GM23338 (cell line): Measurements from ENCODE around the gene RAB3GAP2. TPM values are rescaled to one million over a fixed set of nuclear protein-coding genes. Genes with fewer than 3 reads are reported as not detected.

ENCODE experiments used
- ATAC-seq: fragments of 200-7000 bp; cut with Tn5 transposase; 3 replicates; pipeline ENCODE4 v1.9.1; 2020
- DNase-seq: peaks from one replicate; pipeline ENCODE4 v3.0.0-alpha.2; 2015; ENCODE audit warnings: low spot score
- H2AFZ ChIP-seq: fragments of 200-600 bp; sonication (generic); 2 replicates; pipeline ENCODE4 v1.8.0; 2016; ENCODE audit warnings: antibody characterized with exemption, mild to moderate bottlenecking, moderate library complexity
- H3F3A ChIP-seq: fragments of 200-600 bp; sonication (generic); replicated peaks from 2 replicates; pipeline ENCODE4 v1.8.0; 2017; ENCODE audit warnings: antibody characterized with exemption, mixed run types, low read depth
- H3K27ac ChIP-seq: fragments of 200-600 bp; sonication (generic); 2 replicates; pipeline ENCODE4 v1.6.1; 2016; ENCODE audit warnings: low read depth
- H3K27me3 ChIP-seq: fragments of 200-600 bp; sonication (generic); 2 replicates; pipeline ENCODE4 v1.8.0; 2016; ENCODE audit warnings: mild to moderate bottlenecking, mixed run types, moderate library complexity; ENCODE audit not compliant: insufficient read depth
- H3K36me3 ChIP-seq: fragments of 200-600 bp; sonication (generic); 2 replicates; pipeline ENCODE4 v1.8.0; 2016; ENCODE audit warnings: mild to moderate bottlenecking; ENCODE audit not compliant: insufficient read depth
- H3K4me1 ChIP-seq: fragments of 200-600 bp; sonication (generic); 2 replicates; pipeline ENCODE4 v1.8.0; 2016; ENCODE audit warnings: mild to moderate bottlenecking, moderate library complexity; ENCODE audit not compliant: insufficient read depth
- H3K4me2 ChIP-seq: fragments of 200-600 bp; sonication (generic); 2 replicates; pipeline ENCODE4 v1.7.1; 2017; ENCODE audit warnings: mixed run types
- H3K4me3 ChIP-seq: fragments of 200-600 bp; sonication (generic); 2 replicates; pipeline ENCODE4 v1.6.1; 2016; ENCODE audit warnings: mixed run types
- H3K79me2 ChIP-seq: fragments of 200-600 bp; sonication (generic); replicated peaks from 2 replicates; pipeline ENCODE4 v1.8.0; 2017; ENCODE audit warnings: mild to moderate bottlenecking; ENCODE audit not compliant: insufficient read depth
- H3K9me2 ChIP-seq: fragments of 200-600 bp; sonication (generic); 2 replicates; pipeline ENCODE4 v1.8.0; 2017; ENCODE audit not compliant: insufficient read depth
- H4K20me1 ChIP-seq: fragments of 200-600 bp; sonication (generic); replicated peaks from 2 replicates; pipeline ENCODE4 v1.8.0; 2017; ENCODE audit warnings: mild to moderate bottlenecking; ENCODE audit not compliant: insufficient read depth
- H3K27ac Mint-ChIP-seq: 2 replicates; pipeline ENCODE4 v1.8.0; 2020; ENCODE audit warnings: inconsistent platforms, mild to moderate bottlenecking, moderate library complexity, mixed read lengths
- H3K27me3 Mint-ChIP-seq: 3 replicates; pipeline ENCODE4 v1.8.0; 2022; ENCODE audit warnings: low read depth, mild to moderate bottlenecking, moderate library complexity, mixed read lengths, inconsistent platforms; ENCODE audit not compliant: insufficient read depth, poor library complexity
- H3K36me3 Mint-ChIP-seq: 3 replicates; pipeline ENCODE4 v1.8.0; 2021; ENCODE audit warnings: low read depth, mild to moderate bottlenecking, inconsistent platforms, moderate library complexity, mixed read lengths
- H3K4me1 Mint-ChIP-seq: 3 replicates; pipeline ENCODE4 v1.8.0; 2020; ENCODE audit warnings: mild to moderate bottlenecking, inconsistent platforms, mixed read lengths
- H3K4me3 Mint-ChIP-seq: 3 replicates; pipeline ENCODE4 v1.8.0; 2021; ENCODE audit warnings: moderate library complexity, mild to moderate bottlenecking, inconsistent platforms, mixed read lengths
- H3K9me3 Mint-ChIP-seq: 3 replicates; pipeline ENCODE4 v1.8.0; 2020; ENCODE audit warnings: moderate library complexity, mild to moderate bottlenecking, inconsistent platforms, mixed read lengths
- CREB1 ChIP-seq: fragments of 250-450 bp; sonication (Bioruptor Pico); IDR thresholded peaks from 2 replicates; pipeline ENCODE4 v1.5.0; 2020; ENCODE audit warnings: low read depth, mild to moderate bottlenecking, moderate library complexity
- EZH2 ChIP-seq: fragments of 200-600 bp; sonication (generic); IDR thresholded peaks from one replicate; pipeline ENCODE4 v1.8.0; 2017; ENCODE audit warnings: antibody characterized with exemption, mild to moderate bottlenecking, low read depth; ENCODE audit not compliant: unreplicated experiment
- EZH2phosphoT487 ChIP-seq: fragments of 200-600 bp; sonication (generic); IDR thresholded peaks from one replicate; pipeline ENCODE4 v1.8.1; 2018; ENCODE audit warnings: antibody characterized with exemption; ENCODE audit not compliant: unreplicated experiment
- JUNB ChIP-seq: IDR thresholded peaks from one replicate; pipeline ENCODE4 v1.6.1; 2016; ENCODE audit warnings: antibody characterized with exemption; ENCODE audit not compliant: unreplicated experiment
- POLR2AphosphoS5 ChIP-seq: IDR thresholded peaks from 2 replicates; pipeline ENCODE4 v1.6.1; 2016; ENCODE audit warnings: antibody characterized with exemption, low read depth
- REST ChIP-seq: IDR thresholded peaks from one replicate; pipeline ENCODE4 v1.6.1; 2018; ENCODE audit warnings: antibody characterized with exemption; ENCODE audit not compliant: unreplicated experiment
- ZNF114 ChIP-seq: fragments of 250-450 bp; sonication (Bioruptor Pico); IDR thresholded peaks from 2 replicates; pipeline ENCODE4 v1.5.0; 2020; ENCODE audit warnings: mild to moderate bottlenecking, moderate library complexity
- ZNF462 ChIP-seq: fragments of 250-450 bp; sonication (Bioruptor Pico); IDR thresholded peaks from 2 replicates; pipeline ENCODE4 v1.5.0; 2020; ENCODE audit warnings: mild to moderate bottlenecking, moderate library complexity
- polyA plus RNA-seq: library from polyadenylated mRNA; unstranded; fragments of >200 nt; fragmentation: Nextera tagmentation; extraction: Ambion mirVana; gene quantifications from 2 replicates; pipeline ENCODE4 v1.2.1, GENCODE V29; 2016
- total RNA-seq: library from RNA; depleted of rRNA; stranded (reverse); fragments of >200 nt; shearing (Covaris generic); gene quantifications from 2 replicates; pipeline ENCODE4 v1.2.3, GENCODE V29; 2014
- TF ChIP-seq, protein P1 (sequence below), 2 experiments: fragments of 200-600 bp in 1 of 2; sonication (generic) in 1 of 2; conservative IDR thresholded peaks; 2 replicates each; pipeline versions ENCODE4 v1.5.1 to v1.6.1; 2016 to 2017; ENCODE audit warnings: antibody characterized with exemption in 2 of 2, low read depth in 2 of 2, mild to moderate bottlenecking in 2 of 2, moderate library complexity in 1 of 2

The RAB3GAP2 gene
- total and polyA plus RNA-seq, 2 experiments from 2014 or later, result 19.4 to 44.6 TPM

- no peak overlapping the region for H3K27ac Mint-ChIP-seq
- no peaks in the 10 kb centered on the region for H3K27me3 ChIP-seq
- ATAC-seq, result no peak
Measured at GRCh38 chr1:220182656-220183055, 89.6 kb downstream of the RAB3GAP2 start.

More at GRCh38 chr1:220182656-220183055, 89.6 kb downstream of the RAB3GAP2 start:
- Histone ChIP-seq H3K4me1 (no peaks in the 10 kb centered on the region), H3K9me2 (no peaks in the 10 kb centered on the region), H4K20me1 (no peaks in the 10 kb centered on the region), H3K79me2 (no peaks in the 10 kb centered on the region; the same call in 1 of the 2 replicates), H3F3A (no peaks in the 10 kb centered on the region), H3K27ac (no peak overlapping the region), H2AFZ (no peak overlapping the region), H3K4me2 (no peak overlapping the region), H3K36me3 (peaks cover 6% of the 10 kb centered on the region; the same call in 1 of the 2 replicates), H3K4me3 (no peak overlapping the region)
- no peaks in the 10 kb centered on the region for H3K9me3 Mint-ChIP-seq
- no peak overlapping the region for H3K4me3 Mint-ChIP-seq
- peaks cover 41% of the 10 kb centered on the region for H3K36me3 Mint-ChIP-seq
- no peak for DNase-seq
- TF ChIP-seq, protein P1, sequence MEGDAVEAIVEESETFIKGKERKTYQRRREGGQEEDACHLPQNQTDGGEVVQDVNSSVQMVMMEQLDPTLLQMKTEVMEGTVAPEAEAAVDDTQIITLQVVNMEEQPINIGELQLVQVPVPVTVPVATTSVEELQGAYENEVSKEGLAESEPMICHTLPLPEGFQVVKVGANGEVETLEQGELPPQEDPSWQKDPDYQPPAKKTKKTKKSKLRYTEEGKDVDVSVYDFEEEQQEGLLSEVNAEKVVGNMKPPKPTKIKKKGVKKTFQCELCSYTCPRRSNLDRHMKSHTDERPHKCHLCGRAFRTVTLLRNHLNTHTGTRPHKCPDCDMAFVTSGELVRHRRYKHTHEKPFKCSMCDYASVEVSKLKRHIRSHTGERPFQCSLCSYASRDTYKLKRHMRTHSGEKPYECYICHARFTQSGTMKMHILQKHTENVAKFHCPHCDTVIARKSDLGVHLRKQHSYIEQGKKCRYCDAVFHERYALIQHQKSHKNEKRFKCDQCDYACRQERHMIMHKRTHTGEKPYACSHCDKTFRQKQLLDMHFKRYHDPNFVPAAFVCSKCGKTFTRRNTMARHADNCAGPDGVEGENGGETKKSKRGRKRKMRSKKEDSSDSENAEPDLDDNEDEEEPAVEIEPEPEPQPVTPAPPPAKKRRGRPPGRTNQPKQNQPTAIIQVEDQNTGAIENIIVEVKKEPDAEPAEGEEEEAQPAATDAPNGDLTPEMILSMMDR (conservative IDR thresholded peaks at IDR 0.05; ENCODE audit: low read depth in 2 of 2), result no peak
- TF ChIP-seq EZH2 (no peak), ZNF462 (CRISPR knock-in tag) (no peak), REST (no peak), ZNF114 (CRISPR knock-in tag) (no peak), POLR2AphosphoS5 (no peak), EZH2phosphoT487 (no peak), JUNB (no peak), CREB1 (no peak)
- no peaks in the 10 kb centered on the region for H3K4me1 Mint-ChIP-seq
- H3K27me3 Mint-ChIP-seq, result no peaks in the 10 kb centered on the region
